Measurements from ENCODE around the gene RGL2. TPM values are rescaled to one million over a fixed set of nuclear protein-coding genes. Genes with fewer than 3 reads are reported as not detected.

Gene RGL2
- total and polyA plus RNA-seq, 2 of the 13 experiments (the other 11 are each of a cell fraction or from before 2014, with no cell fraction given), result 22.9 to 47.4 TPM

DNA sequence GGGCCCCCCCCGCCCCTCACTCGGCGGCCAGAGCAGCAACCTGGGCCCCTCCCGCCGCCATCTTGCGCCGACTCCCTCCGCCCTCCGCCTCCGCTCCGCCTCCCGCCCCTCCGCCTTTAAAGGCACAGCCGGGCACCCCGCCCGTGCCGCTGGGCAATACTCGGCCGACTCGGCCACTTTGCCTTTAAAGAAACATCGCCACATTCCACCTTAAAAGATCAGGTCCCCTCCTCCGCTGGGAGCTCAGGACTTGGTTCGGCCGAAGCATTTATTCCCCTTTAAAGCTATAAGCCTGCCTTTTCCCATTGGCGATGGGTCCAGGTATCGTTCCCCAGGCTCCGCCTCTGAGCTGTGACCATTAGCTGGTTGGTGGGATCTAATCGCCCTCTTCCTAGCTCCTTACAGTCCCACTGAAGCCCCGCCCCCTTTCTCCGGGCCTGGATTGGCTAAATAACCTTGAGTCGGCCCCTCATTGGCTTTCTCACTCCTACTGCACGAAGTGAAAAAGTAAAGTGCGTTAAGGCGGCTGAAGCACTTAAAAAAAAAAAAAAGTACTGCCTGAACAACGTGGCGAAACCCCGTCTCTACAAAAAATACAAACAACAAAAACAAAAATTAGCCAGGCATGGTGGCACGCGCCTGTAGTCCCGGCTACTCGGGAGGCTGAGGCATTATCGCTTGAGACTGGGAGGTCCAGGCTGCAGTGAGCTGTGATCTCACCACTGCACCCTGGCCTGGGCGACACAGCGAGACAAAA is 19.1 kb upstream of the RGL2 start, which contains the start of gene ZBTB22 (continued):
- no peak for TF ChIP-seq HHEX (CRISPR knock-in tag; IDR thresholded peaks at IDR 0.05)
- no peak for TF ChIP-seq CENPT (CRISPR knock-in tag; IDR thresholded peaks at IDR 0.05; ENCODE audit: low read depth)
- TF ChIP-seq SKI (IDR thresholded peaks at IDR 0.05; ENCODE audit: partially characterized antibody), result no peak
- TF ChIP-seq GATAD2A (CRISPR knock-in tag; IDR thresholded peaks at IDR 0.05), result peak; percentile 27; the same call in 1 of the 2 replicates
- no peak for TF ChIP-seq LCORL (IDR thresholded peaks at IDR 0.05)
- TF ChIP-seq LCORL (CRISPR knock-in tag; IDR thresholded peaks at IDR 0.05), result 0 out of 2 replicates have a peak, but pooled peaks have one; percentile 17
- no peak for TF ChIP-seq CERS6 (CRISPR knock-in tag; IDR thresholded peaks at IDR 0.05)
- TF ChIP-seq, protein P1, sequence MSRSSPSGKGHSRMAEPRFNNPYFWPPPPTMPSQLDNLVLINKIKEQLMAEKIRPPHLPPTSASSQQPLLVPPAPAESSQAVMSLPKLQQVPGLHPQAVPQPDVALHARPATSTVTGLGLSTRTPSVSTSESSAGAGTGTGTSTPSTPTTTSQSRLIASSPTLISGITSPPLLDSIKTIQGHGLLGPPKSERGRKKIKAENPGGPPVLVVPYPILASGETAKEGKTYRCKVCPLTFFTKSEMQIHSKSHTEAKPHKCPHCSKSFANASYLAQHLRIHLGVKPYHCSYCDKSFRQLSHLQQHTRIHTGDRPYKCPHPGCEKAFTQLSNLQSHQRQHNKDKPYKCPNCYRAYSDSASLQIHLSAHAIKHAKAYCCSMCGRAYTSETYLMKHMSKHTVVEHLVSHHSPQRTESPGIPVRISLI (CRISPR knock-in tag; IDR thresholded peaks at IDR 0.05; ENCODE audit: borderline replicate concordance), result peak; percentile 98
- peak; percentile 38; the same call in 1 of the 2 replicates for TF ChIP-seq FOXC1 (CRISPR knock-in tag; IDR thresholded peaks at IDR 0.05; ENCODE audit: borderline replicate concordance)
- peak; percentile 95 for TF ChIP-seq YY1 (IDR thresholded peaks at IDR 0.05; ENCODE audit: insufficient read depth, insufficient replicate concordance, low read depth, low read length)
- TF ChIP-seq, protein P2, sequence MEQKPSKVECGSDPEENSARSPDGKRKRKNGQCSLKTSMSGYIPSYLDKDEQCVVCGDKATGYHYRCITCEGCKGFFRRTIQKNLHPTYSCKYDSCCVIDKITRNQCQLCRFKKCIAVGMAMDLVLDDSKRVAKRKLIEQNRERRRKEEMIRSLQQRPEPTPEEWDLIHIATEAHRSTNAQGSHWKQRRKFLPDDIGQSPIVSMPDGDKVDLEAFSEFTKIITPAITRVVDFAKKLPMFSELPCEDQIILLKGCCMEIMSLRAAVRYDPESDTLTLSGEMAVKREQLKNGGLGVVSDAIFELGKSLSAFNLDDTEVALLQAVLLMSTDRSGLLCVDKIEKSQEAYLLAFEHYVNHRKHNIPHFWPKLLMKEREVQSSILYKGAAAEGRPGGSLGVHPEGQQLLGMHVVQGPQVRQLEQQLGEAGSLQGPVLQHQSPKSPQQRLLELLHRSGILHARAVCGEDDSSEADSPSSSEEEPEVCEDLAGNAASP (CRISPR knock-in tag; IDR thresholded peaks at IDR 0.05; ENCODE audit: borderline replicate concordance), result peak; percentile 47; the same call in 1 of the 2 replicates
- peak; percentile 85 for TF ChIP-seq POLR2G (IDR thresholded peaks at IDR 0.05; ENCODE audit: low read depth, low read length)
- TF ChIP-seq NR2F2 (IDR thresholded peaks at IDR 0.05; ENCODE audit: borderline replicate concordance, low read depth), result no peak
- peak; percentile 81 for TF ChIP-seq KDM2A (CRISPR knock-in tag; IDR thresholded peaks at IDR 0.05; ENCODE audit: borderline replicate concordance, low read depth)
- no peak for TF ChIP-seq NFE2L1 (CRISPR knock-in tag; IDR thresholded peaks at IDR 0.05; ENCODE audit: borderline replicate concordance)
- TF ChIP-seq ZNF264 (CRISPR knock-in tag; IDR thresholded peaks at IDR 0.05), result peak; percentile 70
- TF ChIP-seq MXD3 (CRISPR knock-in tag; IDR thresholded peaks at IDR 0.05), result 0 out of 2 replicates have a peak, but pooled peaks have one; percentile 18
- no peak for TF ChIP-seq ZNF713 (CRISPR knock-in tag; IDR thresholded peaks at IDR 0.05)
- TF ChIP-seq, protein P3, sequence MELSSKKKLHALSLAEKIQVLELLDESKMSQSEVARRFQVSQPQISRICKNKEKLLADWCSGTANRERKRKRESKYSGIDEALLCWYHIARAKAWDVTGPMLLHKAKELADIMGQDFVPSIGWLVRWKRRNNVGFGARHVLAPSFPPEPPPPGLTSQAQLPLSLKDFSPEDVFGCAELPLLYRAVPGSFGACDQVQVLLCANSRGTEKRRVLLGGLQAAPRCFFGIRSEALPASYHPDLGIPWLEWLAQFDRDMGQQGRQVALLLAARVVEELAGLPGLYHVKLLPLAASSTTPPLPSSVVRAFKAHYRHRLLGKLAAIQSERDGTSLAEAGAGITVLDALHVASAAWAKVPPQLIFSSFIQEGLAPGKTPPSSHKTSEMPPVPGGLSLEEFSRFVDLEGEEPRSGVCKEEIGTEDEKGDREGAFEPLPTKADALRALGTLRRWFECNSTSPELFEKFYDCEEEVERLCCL (CRISPR knock-in tag; IDR thresholded peaks at IDR 0.05; ENCODE audit: borderline replicate concordance), result no peak
- no peak for TF ChIP-seq REL (CRISPR knock-in tag; conservative IDR thresholded peaks at IDR 0.05)
- no peak for TF ChIP-seq SOX13 (IDR thresholded peaks at IDR 0.05)
- TF ChIP-seq SOX13 (CRISPR knock-in tag; conservative IDR thresholded peaks at IDR 0.05 in 1 of 2, IDR thresholded peaks at IDR 0.05 in 1 of 2), result 0 out of 4 replicates have a peak, but pooled peaks of 1 of the 2 experiments have one; percentile 11
- TF ChIP-seq ZFP91 (CRISPR knock-in tag; IDR thresholded peaks at IDR 0.05; ENCODE audit: borderline replicate concordance), result peak; percentile 99

Data from HepG2 (cell line).